Adrenal gland (tissue), 5 donors: ENCODE measurements around the gene CAB39.

ENCODE experiments used
- POLR2A ChIP-seq, 2 donors: fragments of 450-650 bp; IDR thresholded peaks; one replicate each; pipeline ENCODE4 v1.6.1; 2017; ENCODE audit warnings: antibody characterized with exemption in 2 of 2, mild to moderate bottlenecking in 2 of 2, moderate library complexity in 1 of 2
- TF ChIP-seq, protein P1 (sequence below), 6 experiments: fragments of 450-650 bp in 4 of 6; fragments of 200-600 bp in 2 of 6; sonication (generic) in 1 of 6; IDR thresholded peaks; 1 replicate in 5 of 6; 2 replicates in 1 of 6; pipeline versions ENCODE4 v1.5.1 to v1.8.0; 2016 to 2021; ENCODE audit warnings: antibody characterized with exemption in 6 of 6, mild to moderate bottlenecking in 2 of 6, moderate library complexity in 1 of 6
- donor health status: DM: no; HTN: no; CAD: no.

- TF ChIP-seq, protein P1, sequence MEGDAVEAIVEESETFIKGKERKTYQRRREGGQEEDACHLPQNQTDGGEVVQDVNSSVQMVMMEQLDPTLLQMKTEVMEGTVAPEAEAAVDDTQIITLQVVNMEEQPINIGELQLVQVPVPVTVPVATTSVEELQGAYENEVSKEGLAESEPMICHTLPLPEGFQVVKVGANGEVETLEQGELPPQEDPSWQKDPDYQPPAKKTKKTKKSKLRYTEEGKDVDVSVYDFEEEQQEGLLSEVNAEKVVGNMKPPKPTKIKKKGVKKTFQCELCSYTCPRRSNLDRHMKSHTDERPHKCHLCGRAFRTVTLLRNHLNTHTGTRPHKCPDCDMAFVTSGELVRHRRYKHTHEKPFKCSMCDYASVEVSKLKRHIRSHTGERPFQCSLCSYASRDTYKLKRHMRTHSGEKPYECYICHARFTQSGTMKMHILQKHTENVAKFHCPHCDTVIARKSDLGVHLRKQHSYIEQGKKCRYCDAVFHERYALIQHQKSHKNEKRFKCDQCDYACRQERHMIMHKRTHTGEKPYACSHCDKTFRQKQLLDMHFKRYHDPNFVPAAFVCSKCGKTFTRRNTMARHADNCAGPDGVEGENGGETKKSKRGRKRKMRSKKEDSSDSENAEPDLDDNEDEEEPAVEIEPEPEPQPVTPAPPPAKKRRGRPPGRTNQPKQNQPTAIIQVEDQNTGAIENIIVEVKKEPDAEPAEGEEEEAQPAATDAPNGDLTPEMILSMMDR (IDR thresholded peaks at IDR 0.05), result peak in 3 of 6 experiments; percentile 2 to 30 (median 21)
- TF ChIP-seq POLR2A (IDR thresholded peaks at IDR 0.05), result peak; percentile 36 to 50
Observed at GRCh38 chr2:230864605-230865306, 152.1 kb downstream of the CAB39 start, which contains the start of gene ITM2C.
